SK-N-SH treated with all-trans-retinoic acid at 6 μM for 48 hours (cell line): Measurements from ENCODE around the gene HELZ2.
A peak's percentile ranks its signal among the peaks of the same experiment; 100 is the strongest.

Source experiments
- ATAC-seq: fragments of 200-7000 bp; cut with Tn5 transposase; 3 replicates; pipeline ENCODE4 v1.9.1; 2020; ENCODE audit warnings: mild to moderate bottlenecking, moderate library complexity
- ARNTL ChIP-seq: fragments of 450-650 bp; formaldehyde crosslinking; IDR thresholded peaks from 2 replicates; pipeline ENCODE4 v1.5.0; 2020; ENCODE audit warnings: low read depth, mild to moderate bottlenecking, moderate library complexity, borderline replicate concordance
- BACH2 ChIP-seq: fragments of 250-450 bp; sonication (Bioruptor Pico); IDR thresholded peaks from 2 replicates; pipeline ENCODE4 v1.9.0; 2021; ENCODE audit warnings: mild to moderate bottlenecking, borderline replicate concordance
- CSDC2 ChIP-seq: fragments of 250-450 bp; sonication (Bioruptor Pico); IDR thresholded peaks from 2 replicates; pipeline ENCODE4 v1.5.0; 2020; ENCODE audit warnings: mild to moderate bottlenecking, moderate library complexity
- ESRRG ChIP-seq: fragments of 250-450 bp; sonication (Bioruptor Pico); IDR thresholded peaks from 2 replicates; pipeline ENCODE4 v1.6.1; 2021; ENCODE audit warnings: mild to moderate bottlenecking
- GLIS3 ChIP-seq: fragments of 250-450 bp; sonication (Bioruptor Pico); IDR thresholded peaks from 2 replicates; pipeline ENCODE4 v1.5.0; 2020; ENCODE audit warnings: mild to moderate bottlenecking, moderate library complexity
- ISL1 ChIP-seq: fragments of 250-450 bp; sonication (Bioruptor Pico); IDR thresholded peaks from 2 replicates; pipeline ENCODE4 v2.1.2; 2022; ENCODE audit warnings: mild to moderate bottlenecking, moderate library complexity
- OSR1 ChIP-seq: fragments of 250-450 bp; sonication (Bioruptor Pico); IDR thresholded peaks from 2 replicates; pipeline ENCODE4 v1.8.0; 2022; ENCODE audit warnings: moderate library complexity, mild to moderate bottlenecking, inconsistent platforms
- PPARA ChIP-seq: fragments of 250-450 bp; sonication (Bioruptor Pico); IDR thresholded peaks from 2 replicates; pipeline ENCODE4 v1.5.0; 2020; ENCODE audit warnings: mild to moderate bottlenecking, borderline replicate concordance
- RARB ChIP-seq: fragments of 250-450 bp; sonication (Bioruptor Pico); IDR thresholded peaks from 2 replicates; pipeline ENCODE4 v1.8.0; 2021; ENCODE audit warnings: mild to moderate bottlenecking, moderate library complexity
- SNAI2 ChIP-seq: fragments of 250-450 bp; sonication (Bioruptor Pico); IDR thresholded peaks from 2 replicates; pipeline ENCODE4 v1.5.0; 2020; ENCODE audit warnings: mild to moderate bottlenecking, moderate library complexity
- TCF4 ChIP-seq: fragments of 250-450 bp; sonication (Bioruptor Pico); IDR thresholded peaks from 2 replicates; pipeline ENCODE4 v1.8.0; 2021; ENCODE audit warnings: mild to moderate bottlenecking, moderate library complexity, borderline replicate concordance
- TOX ChIP-seq: fragments of 250-450 bp; sonication (Bioruptor Pico); IDR thresholded peaks from 2 replicates; pipeline ENCODE4 v1.8.0; 2021; ENCODE audit warnings: mild to moderate bottlenecking, moderate library complexity, borderline replicate concordance
- ZC3H10 ChIP-seq: fragments of 250-450 bp; sonication (Bioruptor Pico); IDR thresholded peaks from 2 replicates; pipeline ENCODE4 v1.5.1; 2021; ENCODE audit warnings: mild to moderate bottlenecking, moderate library complexity
- ZFP3 ChIP-seq: fragments of 250-450 bp; sonication (Bioruptor Pico); IDR thresholded peaks from 2 replicates; pipeline ENCODE4 v1.5.0; 2020; ENCODE audit warnings: mild to moderate bottlenecking, moderate library complexity
- ZFP30 ChIP-seq: fragments of 450-650 bp; formaldehyde crosslinking; IDR thresholded peaks from 2 replicates; pipeline ENCODE4 v1.5.0; 2022; ENCODE audit warnings: mild to moderate bottlenecking, moderate library complexity
- ZNF565 ChIP-seq: fragments of 450-650 bp; formaldehyde crosslinking; conservative IDR thresholded peaks from 2 replicates; pipeline ENCODE4 v1.5.0; 2020; ENCODE audit warnings: low read depth, mild to moderate bottlenecking, moderate library complexity
- ZNF70 ChIP-seq: fragments of 450-650 bp; formaldehyde crosslinking; IDR thresholded peaks from 2 replicates; pipeline ENCODE4 v1.5.0; 2020; ENCODE audit warnings: mild to moderate bottlenecking, moderate library complexity
- ZNF8 ChIP-seq: fragments of 450-650 bp; formaldehyde crosslinking; IDR thresholded peaks from 2 replicates; pipeline ENCODE4 v1.5.0; 2020; ENCODE audit warnings: mild to moderate bottlenecking, moderate library complexity
- TF ChIP-seq, protein P1 (sequence below): fragments of 250-450 bp; sonication (Bioruptor Pico); IDR thresholded peaks from 2 replicates; pipeline ENCODE4 v1.8.0; 2021; ENCODE audit warnings: low read depth, mild to moderate bottlenecking, moderate library complexity, borderline replicate concordance
- TF ChIP-seq, protein P2 (sequence below): fragments of 250-450 bp; sonication (Bioruptor Pico); IDR thresholded peaks from 2 replicates; pipeline ENCODE4 v1.5.1; 2020; ENCODE audit warnings: low read depth, mild to moderate bottlenecking, moderate library complexity
- TF ChIP-seq, protein P3 (sequence below): fragments of 250-450 bp; sonication (Bioruptor Pico); IDR thresholded peaks from 2 replicates; pipeline ENCODE4 v1.5.0; 2020; ENCODE audit warnings: mild to moderate bottlenecking, moderate library complexity
- TF ChIP-seq, protein P4 (sequence below): fragments of 250-450 bp; sonication (Bioruptor Pico); IDR thresholded peaks from 2 replicates; pipeline ENCODE4 v1.5.1; 2021; ENCODE audit warnings: mild to moderate bottlenecking, moderate library complexity
- TF ChIP-seq, protein P5 (sequence below): fragments of 250-450 bp; sonication (Bioruptor Pico); IDR thresholded peaks from 2 replicates; pipeline ENCODE4 v1.8.0; 2020; ENCODE audit warnings: mild to moderate bottlenecking, moderate library complexity, borderline replicate concordance

The HELZ2 gene

DNA sequence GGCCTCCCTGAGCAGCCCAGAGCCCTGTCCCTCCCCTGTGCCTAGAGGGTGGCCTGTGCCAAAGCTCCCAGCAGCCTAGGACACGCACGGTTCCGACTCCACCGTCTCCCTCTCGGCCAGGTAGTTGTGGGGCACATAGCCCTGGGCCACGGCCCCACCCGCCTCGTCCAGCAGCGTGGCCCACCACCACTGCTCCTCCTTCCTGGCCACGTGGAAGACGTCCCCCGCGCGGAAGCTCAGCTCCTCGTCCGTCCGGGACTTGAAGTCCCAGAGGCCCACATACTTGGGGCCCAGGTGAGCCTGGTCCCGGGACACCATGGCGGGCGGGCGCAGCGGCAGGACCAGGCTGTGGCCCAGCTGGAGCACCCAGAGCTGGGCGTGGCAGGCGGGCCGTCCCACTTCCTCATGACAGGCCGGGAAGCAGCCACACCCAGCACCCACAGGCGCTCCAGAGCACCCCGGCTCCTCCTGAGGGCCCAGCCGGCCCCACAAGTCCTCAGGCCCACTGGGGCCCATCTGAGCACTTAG lies 37.0 kb downstream of the HELZ2 start, which contains the start of gene PTK6:
PTK6 (minus strand) TSS at position 380 of the 528 bp plus-strand sequence; CDS start at position 318, 62 bp downstream.
- no peak for TF ChIP-seq TOX (CRISPR knock-in tag)
- no peak for TF ChIP-seq ISL1
- ATAC-seq: no peak; the same call in 2 of the 3 replicates

DNA sequence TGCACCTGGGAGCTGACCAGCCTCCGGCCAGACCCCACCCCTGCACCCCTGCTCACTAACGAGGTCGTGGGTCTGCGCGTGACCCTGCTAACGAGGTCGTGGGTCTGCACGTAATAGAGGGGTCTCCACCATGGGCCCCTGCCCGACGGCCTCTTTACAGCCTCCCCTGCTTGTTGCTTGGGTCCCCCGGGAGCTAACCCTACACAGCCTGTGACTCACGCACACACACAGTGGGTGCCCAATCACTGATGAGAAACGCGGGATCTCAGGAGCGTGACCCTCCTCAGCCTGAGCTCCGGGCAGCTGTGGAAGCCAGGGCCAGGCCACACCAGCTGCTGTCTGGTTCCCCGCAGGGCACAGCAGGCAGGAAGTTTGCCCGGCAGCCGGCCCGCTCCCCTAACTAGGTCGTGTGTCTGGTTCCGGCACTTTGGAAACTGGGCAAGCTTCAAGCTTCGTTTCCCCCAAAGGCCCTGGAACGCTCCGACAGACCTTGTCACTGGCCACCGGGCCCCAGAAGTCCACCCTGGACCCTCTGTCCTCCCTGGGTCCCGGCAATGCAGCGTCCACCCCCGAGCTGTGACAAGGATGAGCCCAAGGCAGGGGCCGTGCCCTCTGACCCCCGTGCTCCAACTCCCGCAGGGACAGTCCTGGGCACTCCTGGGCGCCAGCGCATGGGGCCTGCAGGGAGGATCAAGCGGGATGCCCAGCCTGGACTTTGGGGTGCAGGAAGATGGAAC lies 37.6 kb downstream of the HELZ2 start:
- ATAC-seq: no peak; the same call in 2 of the 3 replicates
- TF ChIP-seq TCF4 (CRISPR knock-in tag) (peak; percentile 16; the same call in 1 of the 2 replicates), BACH2 (CRISPR knock-in tag) (no peak)
- TF ChIP-seq, all 23 proteins: peak for 1

DNA sequence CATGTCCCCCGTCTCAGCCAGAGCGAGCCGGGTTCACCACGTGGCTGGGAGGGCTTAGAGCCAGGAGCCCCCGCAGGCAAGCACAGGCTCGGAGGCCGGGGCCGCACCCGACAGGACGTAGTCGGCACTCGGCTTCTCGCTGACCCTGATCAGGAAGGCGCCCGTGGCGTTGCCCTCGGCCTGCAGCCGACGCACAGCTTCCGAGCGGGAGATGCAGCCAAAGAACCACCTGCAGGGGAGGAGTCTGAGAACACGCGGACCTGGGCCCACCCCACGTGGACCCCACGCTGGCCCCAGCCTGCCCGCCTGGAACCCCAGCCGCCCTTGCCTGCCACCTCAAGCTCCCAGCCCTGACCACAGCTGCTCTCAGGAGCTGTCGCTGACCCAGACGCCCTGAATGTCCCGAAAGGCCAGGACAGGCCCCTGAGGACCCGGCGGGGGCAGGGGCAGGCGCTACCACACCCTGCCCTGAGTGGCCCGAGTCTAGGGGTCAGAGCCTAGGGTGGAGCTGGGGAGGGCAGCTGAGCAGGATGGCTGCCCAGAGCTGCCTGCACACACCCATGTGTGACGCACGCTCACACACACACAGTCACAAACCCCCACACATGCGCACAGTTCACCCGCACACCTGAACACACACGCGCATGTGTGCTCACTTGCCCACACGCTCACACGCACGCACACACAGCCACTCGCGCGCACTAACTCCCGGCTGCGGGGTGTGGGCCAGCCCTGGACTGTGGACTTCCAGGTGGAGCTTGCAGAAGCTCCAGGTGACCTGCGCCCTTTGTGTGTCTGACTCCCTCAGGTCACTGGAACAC lies 39.0 kb downstream of the HELZ2 start:
- TF ChIP-seq SNAI2 (CRISPR knock-in tag): no peak
- TF ChIP-seq, protein P1, sequence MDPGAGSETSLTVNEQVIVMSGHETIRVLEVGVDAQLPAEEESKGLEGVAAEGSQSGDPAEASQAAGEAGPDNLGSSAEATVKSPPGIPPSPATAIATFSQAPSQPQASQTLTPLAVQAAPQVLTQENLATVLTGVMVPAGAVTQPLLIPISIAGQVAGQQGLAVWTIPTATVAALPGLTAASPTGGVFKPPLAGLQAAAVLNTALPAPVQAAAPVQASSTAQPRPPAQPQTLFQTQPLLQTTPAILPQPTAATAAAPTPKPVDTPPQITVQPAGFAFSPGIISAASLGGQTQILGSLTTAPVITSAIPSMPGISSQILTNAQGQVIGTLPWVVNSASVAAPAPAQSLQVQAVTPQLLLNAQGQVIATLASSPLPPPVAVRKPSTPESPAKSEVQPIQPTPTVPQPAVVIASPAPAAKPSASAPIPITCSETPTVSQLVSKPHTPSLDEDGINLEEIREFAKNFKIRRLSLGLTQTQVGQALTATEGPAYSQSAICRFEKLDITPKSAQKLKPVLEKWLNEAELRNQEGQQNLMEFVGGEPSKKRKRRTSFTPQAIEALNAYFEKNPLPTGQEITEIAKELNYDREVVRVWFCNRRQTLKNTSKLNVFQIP: no peak
- TF ChIP-seq, all 23 proteins: peak for 0
- ATAC-seq: no peak

DNA sequence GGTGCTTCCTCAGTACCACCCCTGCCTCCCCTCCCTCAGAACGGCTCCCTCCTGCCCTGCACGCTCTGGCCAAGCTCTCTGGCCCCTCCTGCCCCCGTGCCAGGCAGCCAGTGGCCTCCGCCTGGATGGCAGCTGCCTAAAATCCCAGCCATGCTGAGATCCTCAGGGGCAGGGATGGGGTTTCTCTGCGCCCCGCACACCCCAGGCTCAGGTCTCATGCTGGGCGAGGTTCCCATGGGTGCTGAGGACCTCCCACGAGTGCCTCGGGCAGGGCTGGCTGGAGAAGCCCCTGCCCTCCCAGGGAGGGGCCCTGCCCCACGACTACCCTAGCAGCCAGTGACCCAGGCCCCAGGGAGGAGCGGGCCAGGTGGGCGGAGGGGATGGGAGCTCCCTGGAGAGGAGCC lies 39.6 kb downstream of the HELZ2 start:
- TF ChIP-seq ISL1: no peak
- no peak for TF ChIP-seq OSR1 (CRISPR knock-in tag)
- no peak for TF ChIP-seq ZNF8 (CRISPR knock-in tag)
- TF ChIP-seq TCF4 (CRISPR knock-in tag): no peak
- TF ChIP-seq, protein P2, sequence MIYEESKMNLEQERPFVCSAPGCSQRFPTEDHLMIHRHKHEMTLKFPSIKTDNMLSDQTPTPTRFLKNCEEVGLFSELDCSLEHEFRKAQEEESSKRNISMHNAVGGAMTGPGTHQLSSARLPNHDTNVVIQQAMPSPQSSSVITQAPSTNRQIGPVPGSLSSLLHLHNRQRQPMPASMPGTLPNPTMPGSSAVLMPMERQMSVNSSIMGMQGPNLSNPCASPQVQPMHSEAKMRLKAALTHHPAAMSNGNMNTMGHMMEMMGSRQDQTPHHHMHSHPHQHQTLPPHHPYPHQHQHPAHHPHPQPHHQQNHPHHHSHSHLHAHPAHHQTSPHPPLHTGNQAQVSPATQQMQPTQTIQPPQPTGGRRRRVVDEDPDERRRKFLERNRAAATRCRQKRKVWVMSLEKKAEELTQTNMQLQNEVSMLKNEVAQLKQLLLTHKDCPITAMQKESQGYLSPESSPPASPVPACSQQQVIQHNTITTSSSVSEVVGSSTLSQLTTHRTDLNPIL (CRISPR knock-in tag): no peak
- TF ChIP-seq ZFP3 (CRISPR knock-in tag): no peak
- TF ChIP-seq ARNTL (CRISPR knock-in tag): no peak
- no peak for TF ChIP-seq ZFP30 (CRISPR knock-in tag)
- TF ChIP-seq RARB: no peak
- TF ChIP-seq PPARA: no peak
- no peak for TF ChIP-seq ESRRG (CRISPR knock-in tag)
- no peak for TF ChIP-seq ZC3H10 (CRISPR knock-in tag)
- no peak for ATAC-seq

DNA sequence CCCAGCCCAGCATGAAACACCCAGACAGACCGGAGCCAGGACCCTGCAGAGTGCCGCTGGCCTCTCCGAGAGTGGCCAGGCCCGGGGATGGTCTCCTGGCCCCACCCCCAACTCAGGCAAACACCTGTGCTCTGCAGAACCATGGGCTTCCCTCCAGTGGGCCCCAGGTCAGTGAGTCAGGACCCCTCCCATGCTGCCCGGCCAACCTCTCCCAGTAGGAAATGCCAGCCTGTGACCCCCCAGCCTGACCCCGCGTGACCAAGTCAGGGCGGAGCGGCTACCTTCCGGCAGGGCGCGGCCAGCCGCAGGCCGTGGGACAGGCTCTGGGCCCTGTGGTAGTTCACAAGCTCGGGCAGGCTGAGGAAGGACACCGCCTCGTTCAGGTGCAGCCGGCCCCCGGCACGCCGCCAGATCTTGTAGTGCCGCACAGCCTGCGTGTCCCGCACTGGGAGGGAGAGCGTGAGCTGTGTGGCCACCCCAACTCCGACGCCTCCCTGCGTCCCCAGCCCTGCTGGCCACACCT lies 40.1 kb downstream of the HELZ2 start:
- no peak for ATAC-seq
- TF ChIP-seq ZNF565 (CRISPR knock-in tag) (no peak), ARNTL (CRISPR knock-in tag) (no peak), GLIS3 (CRISPR knock-in tag) (no peak), ZNF70 (no peak), ESRRG (CRISPR knock-in tag) (no peak), SNAI2 (CRISPR knock-in tag) (no peak), RARB (no peak), CSDC2 (CRISPR knock-in tag) (no peak), ZFP30 (CRISPR knock-in tag) (no peak)
- TF ChIP-seq, protein P3, sequence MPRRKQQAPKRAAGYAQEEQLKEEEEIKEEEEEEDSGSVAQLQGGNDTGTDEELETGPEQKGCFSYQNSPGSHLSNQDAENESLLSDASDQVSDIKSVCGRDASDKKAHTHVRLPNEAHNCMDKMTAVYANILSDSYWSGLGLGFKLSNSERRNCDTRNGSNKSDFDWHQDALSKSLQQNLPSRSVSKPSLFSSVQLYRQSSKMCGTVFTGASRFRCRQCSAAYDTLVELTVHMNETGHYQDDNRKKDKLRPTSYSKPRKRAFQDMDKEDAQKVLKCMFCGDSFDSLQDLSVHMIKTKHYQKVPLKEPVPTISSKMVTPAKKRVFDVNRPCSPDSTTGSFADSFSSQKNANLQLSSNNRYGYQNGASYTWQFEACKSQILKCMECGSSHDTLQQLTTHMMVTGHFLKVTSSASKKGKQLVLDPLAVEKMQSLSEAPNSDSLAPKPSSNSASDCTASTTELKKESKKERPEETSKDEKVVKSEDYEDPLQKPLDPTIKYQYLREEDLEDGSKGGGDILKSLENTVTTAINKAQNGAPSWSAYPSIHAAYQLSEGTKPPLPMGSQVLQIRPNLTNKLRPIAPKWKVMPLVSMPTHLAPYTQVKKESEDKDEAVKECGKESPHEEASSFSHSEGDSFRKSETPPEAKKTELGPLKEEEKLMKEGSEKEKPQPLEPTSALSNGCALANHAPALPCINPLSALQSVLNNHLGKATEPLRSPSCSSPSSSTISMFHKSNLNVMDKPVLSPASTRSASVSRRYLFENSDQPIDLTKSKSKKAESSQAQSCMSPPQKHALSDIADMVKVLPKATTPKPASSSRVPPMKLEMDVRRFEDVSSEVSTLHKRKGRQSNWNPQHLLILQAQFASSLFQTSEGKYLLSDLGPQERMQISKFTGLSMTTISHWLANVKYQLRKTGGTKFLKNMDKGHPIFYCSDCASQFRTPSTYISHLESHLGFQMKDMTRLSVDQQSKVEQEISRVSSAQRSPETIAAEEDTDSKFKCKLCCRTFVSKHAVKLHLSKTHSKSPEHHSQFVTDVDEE (CRISPR knock-in tag): no peak
- TF ChIP-seq, protein P4, sequence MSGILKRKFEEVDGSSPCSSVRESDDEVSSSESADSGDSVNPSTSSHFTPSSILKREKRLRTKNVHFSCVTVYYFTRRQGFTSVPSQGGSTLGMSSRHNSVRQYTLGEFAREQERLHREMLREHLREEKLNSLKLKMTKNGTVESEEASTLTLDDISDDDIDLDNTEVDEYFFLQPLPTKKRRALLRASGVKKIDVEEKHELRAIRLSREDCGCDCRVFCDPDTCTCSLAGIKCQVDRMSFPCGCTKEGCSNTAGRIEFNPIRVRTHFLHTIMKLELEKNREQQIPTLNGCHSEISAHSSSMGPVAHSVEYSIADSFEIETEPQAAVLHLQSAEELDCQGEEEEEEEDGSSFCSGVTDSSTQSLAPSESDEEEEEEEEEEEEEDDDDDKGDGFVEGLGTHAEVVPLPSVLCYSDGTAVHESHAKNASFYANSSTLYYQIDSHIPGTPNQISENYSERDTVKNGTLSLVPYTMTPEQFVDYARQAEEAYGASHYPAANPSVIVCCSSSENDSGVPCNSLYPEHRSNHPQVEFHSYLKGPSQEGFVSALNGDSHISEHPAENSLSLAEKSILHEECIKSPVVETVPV (CRISPR knock-in tag): no peak
- TF ChIP-seq, protein P2 (CRISPR knock-in tag): no peak
- TF ChIP-seq, protein P5, sequence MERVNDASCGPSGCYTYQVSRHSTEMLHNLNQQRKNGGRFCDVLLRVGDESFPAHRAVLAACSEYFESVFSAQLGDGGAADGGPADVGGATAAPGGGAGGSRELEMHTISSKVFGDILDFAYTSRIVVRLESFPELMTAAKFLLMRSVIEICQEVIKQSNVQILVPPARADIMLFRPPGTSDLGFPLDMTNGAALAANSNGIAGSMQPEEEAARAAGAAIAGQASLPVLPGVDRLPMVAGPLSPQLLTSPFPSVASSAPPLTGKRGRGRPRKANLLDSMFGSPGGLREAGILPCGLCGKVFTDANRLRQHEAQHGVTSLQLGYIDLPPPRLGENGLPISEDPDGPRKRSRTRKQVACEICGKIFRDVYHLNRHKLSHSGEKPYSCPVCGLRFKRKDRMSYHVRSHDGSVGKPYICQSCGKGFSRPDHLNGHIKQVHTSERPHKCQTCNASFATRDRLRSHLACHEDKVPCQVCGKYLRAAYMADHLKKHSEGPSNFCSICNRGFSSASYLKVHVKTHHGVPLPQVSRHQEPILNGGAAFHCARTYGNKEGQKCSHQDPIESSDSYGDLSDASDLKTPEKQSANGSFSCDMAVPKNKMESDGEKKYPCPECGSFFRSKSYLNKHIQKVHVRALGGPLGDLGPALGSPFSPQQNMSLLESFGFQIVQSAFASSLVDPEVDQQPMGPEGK: no peak
